GM12891 (cell line): Measurements from ENCODE around the gene JMJD7.

Experiments used
- DNase-seq: peaks from one replicate; pipeline ENCODE4 v3.0.0; 2011; ENCODE audit warnings: low spot score; ENCODE audit not compliant: insufficient read length
- FAIRE-seq: peaks from 2 replicates; lab custom pipeline; 2011; peaks lifted over from hg19 to GRCh38; lab: Jason Lieb, UNC
- PAX5 ChIP-seq: IDR thresholded peaks from 2 replicates; pipeline ENCODE4 v1.6.1; 2011; ENCODE audit warnings: low read length, moderate library complexity, mild to moderate bottlenecking; ENCODE audit not compliant: insufficient read depth, severe bottlenecking
- POLR2A ChIP-seq: IDR thresholded peaks from 2 replicates; pipeline ENCODE4 v1.6.1; 2011; ENCODE audit warnings: low read depth, low read length, control low read depth
- POLR2AphosphoS5 ChIP-seq: IDR thresholded peaks from 2 replicates; pipeline ENCODE4 v1.6.1; 2011; ENCODE audit warnings: low read depth, low read length, control low read depth
- POU2F2 ChIP-seq: IDR thresholded peaks from 2 replicates; pipeline ENCODE4 v1.6.1; 2011; ENCODE audit warnings: low read depth, mild to moderate bottlenecking, control low read depth, low read length, moderate library complexity
- SPI1 ChIP-seq: IDR thresholded peaks from 2 replicates; pipeline ENCODE4 v1.6.1; 2011; ENCODE audit warnings: low read depth, low read length, control low read depth
- TAF1 ChIP-seq: IDR thresholded peaks from 2 replicates; pipeline ENCODE4 v1.6.1; 2011; ENCODE audit warnings: low read depth, low read length, control low read depth

Gene JMJD7

GRCh38 chr15:41798607-41799487 is 29.0 kb upstream of the JMJD7 start:
- FAIRE-seq (no peak), DNase-seq (no peak)
- TF ChIP-seq POLR2AphosphoS5 (no peak), SPI1 (no peak), POLR2A (no peak), TAF1 (no peak), POU2F2 (no peak), PAX5 (no peak)

GRCh38 chr15:41799488-41799805 is 28.4 kb upstream of the JMJD7 start:
- TF ChIP-seq PAX5: no peak
- DNase-seq (no peak), FAIRE-seq (no peak)

- no peak for FAIRE-seq
- no peak for TF ChIP-seq PAX5
- no peak for TF ChIP-seq POLR2AphosphoS5
- TF ChIP-seq POU2F2: no peak
- no peak for TF ChIP-seq POLR2A
- TF ChIP-seq SPI1: no peak
- no peak for TF ChIP-seq TAF1
Measured at GRCh38 chr15:41801185-41801584, 26.7 kb upstream of the JMJD7 start.

GRCh38 chr15:41801850-41802455 is 25.9 kb upstream of the JMJD7 start:
- TF ChIP-seq POLR2A: no peak
- no peak for TF ChIP-seq TAF1
- TF ChIP-seq PAX5: no peak
- TF ChIP-seq POU2F2: no peak
- no peak for TF ChIP-seq SPI1
- TF ChIP-seq POLR2AphosphoS5: no peak
- FAIRE-seq (no peak), DNase-seq (no peak)

More at GRCh38 chr15:41801185-41801584, 26.7 kb upstream of the JMJD7 start:
- DNase-seq: no peak

DNA sequence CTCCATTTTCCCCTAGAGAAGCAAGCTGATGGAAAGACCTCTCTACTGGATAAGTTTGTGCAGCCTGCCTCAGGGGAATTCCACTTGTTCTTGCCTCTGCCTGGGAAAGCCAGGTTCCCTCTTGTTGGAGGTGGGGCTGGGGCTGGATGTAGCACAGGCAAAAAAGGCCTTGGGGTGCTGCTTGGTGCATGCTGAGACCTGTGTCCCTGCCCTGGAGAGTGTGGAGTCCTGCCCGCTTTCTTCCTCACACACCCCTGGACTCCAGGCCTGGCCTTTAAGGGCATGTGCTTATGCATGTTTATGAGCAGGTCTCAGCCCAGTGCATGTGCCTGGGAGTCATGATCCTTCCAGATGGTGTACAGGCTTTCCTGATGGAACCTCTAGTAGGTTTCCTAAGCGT is 23.5 kb upstream of the JMJD7 start:
- DNase-seq: no peak
- no peak for FAIRE-seq
- TF ChIP-seq POLR2AphosphoS5 (no peak), PAX5 (no peak), SPI1 (no peak), POU2F2 (no peak), POLR2A (no peak), TAF1 (no peak)

DNA sequence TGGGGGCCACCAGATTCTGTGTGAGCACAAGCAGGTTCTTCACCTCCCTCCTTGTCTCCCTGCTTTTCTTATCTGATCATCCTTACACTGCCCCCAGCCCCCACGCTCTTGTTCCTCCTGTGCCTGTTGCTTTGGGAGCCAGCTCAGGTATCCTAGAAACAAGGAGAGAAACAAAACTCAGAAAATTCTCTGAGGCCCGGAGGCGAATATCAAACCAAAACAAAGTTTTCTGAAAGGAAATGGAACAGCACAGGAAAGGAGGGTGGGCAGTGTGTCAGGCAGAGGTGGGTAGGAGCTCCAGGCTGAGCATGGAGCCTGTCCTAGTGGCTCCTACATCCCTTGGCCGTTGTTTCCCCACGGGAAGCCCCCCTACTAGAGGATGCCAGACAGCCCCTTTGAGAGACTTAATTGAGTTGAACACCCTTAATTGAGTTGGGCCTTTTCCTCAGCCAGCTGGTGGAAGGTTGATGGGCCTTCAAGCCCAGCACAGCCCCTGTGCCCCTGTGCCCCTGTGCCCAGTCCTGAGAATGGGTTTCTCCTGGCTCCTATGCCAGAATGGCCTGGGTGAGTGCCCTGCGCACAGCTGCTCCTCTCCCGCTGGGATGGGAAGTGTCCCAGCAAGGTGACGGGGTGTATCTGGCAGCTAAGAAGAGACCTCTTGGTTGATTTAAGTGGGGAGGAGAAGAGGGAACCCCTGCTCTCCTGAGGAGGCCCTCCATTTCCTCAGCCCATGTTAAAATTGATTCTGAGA is 22.8 kb upstream of the JMJD7 start:
- TF ChIP-seq TAF1 (no peak), POLR2A (no peak), POLR2AphosphoS5 (no peak), PAX5 (no peak), POU2F2 (no peak), SPI1 (no peak)
- no peak for DNase-seq
- no peak for FAIRE-seq

DNA sequence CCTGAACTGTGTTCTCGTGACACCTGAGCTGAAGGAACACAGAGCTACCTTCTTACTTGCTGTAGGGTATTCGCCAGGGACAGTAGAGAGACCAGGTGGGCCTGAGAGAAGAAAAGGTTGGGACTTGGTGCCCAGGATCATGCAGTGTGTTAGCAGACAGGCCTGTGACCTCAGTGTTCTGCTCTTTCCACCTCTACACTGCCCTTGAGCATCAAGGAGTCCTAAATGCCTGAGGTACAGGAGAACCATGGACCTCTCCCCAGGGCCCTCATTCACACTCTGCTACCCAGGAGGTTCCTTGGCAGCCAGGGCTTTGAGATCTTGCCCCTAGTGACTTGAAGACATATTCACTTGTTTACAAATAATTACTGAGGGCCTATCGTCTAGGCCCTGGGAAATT is 22.2 kb upstream of the JMJD7 start:
- TF ChIP-seq POLR2AphosphoS5: no peak
- TF ChIP-seq POU2F2: no peak
- no peak for TF ChIP-seq SPI1
- no peak for TF ChIP-seq PAX5
- TF ChIP-seq TAF1: no peak
- TF ChIP-seq POLR2A: no peak
- FAIRE-seq (no peak), DNase-seq (no peak)

- TF ChIP-seq TAF1 (no peak), POLR2AphosphoS5 (no peak), PAX5 (no peak), POU2F2 (no peak), SPI1 (no peak), POLR2A (no peak)
- DNase-seq: no peak
- no peak for FAIRE-seq
Measured at GRCh38 chr15:41806291-41807181, 21.4 kb upstream of the JMJD7 start.

GRCh38 chr15:41809121-41809520 is 18.8 kb upstream of the JMJD7 start:
- TF ChIP-seq POU2F2 (no peak), POLR2A (no peak), PAX5 (no peak), SPI1 (no peak), TAF1 (no peak), POLR2AphosphoS5 (no peak)
- DNase-seq (no peak), FAIRE-seq (no peak)
